Liver (tissue), 3 donors: ENCODE data around the gene TPBGL.

Experiments used
- FOXA1 ChIP-seq: IDR thresholded peaks from 2 replicates; pipeline ENCODE4 v1.6.1; 2016; ENCODE audit warnings: antibody characterized with exemption
- GABPA ChIP-seq, 2 donors: IDR thresholded peaks in 1 of 2; conservative IDR thresholded peaks in 1 of 2; 2 replicates each; pipeline ENCODE4 v1.6.1; 2016; ENCODE audit warnings: antibody characterized with exemption in 2 of 2, mild to moderate bottlenecking in 1 of 2, moderate library complexity in 1 of 2
- JUND ChIP-seq, 2 donors: IDR thresholded peaks; 2 replicates each; pipeline ENCODE4 v1.6.1; 2016; ENCODE audit warnings: antibody characterized with exemption in 2 of 2
- RAD21 ChIP-seq, 2 donors: IDR thresholded peaks; 2 replicates each; pipeline ENCODE4 v1.6.1; 2016; ENCODE audit warnings: antibody characterized with exemption in 2 of 2, mild to moderate bottlenecking in 2 of 2
- SP1 ChIP-seq: IDR thresholded peaks from 2 replicates; pipeline ENCODE4 v1.6.1; 2018; ENCODE audit warnings: antibody characterized with exemption, mild to moderate bottlenecking
- YY1 ChIP-seq: IDR thresholded peaks from 2 replicates; pipeline ENCODE4 v1.6.1; 2016; ENCODE audit warnings: antibody characterized with exemption, mild to moderate bottlenecking
- TF ChIP-seq, protein P1 (sequence below): fragments of 150-350 bp; IDR thresholded peaks from 2 replicates; pipeline ENCODE4 v1.5.1; 2017; ENCODE audit warnings: improper control_type of control experiment, low read depth, low read length; ENCODE audit not compliant: missing input control
- TF ChIP-seq, protein P2 (sequence below): IDR thresholded peaks from 2 replicates; pipeline ENCODE4 v1.6.1; 2016; ENCODE audit warnings: antibody characterized with exemption
- TF ChIP-seq, protein P3 (sequence below): IDR thresholded peaks from 2 replicates; pipeline ENCODE4 v1.6.1; 2016; ENCODE audit warnings: antibody characterized with exemption
- donor health status: healthy.
- donor health status: healthy.

DNA sequence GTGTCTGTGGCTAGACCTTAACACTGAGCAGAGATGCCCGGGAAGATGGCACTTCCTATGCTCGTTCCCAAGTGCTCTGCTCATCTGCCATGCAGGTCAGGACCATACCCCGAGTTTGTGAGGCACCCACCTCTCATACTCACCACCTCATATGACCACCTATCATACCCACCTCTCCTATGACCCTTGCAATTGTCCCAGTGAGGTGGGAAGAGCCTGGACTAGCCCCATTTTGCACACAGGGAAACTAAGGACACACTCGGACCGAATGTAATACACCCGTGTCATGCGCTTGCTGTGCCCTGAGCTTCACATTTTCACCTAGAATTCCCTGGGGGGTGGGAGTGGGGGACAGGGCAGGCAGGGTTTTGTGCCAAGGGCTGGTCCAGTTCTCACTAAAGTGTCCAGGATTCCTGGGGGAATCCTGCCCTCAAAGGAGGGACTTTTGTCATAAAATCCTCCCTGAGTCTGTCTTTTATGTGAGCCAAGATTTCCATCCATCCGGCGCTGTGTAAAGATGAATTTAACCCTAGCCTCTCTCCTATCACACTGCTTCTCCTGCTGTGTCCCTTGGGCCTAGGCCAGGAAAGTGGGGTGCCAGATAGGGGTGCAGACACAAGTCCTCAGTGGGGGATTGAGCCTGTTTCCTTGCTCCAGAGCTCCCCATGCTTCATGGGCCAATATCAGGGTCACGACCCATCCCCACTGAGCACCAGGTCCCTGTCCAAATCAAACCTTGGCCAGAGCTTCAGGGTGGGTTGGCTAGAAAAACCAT is 20.0 kb downstream of the TPBGL start:
- no peak for TF ChIP-seq FOXA1
- no peak for TF ChIP-seq YY1
- TF ChIP-seq, protein P1, sequence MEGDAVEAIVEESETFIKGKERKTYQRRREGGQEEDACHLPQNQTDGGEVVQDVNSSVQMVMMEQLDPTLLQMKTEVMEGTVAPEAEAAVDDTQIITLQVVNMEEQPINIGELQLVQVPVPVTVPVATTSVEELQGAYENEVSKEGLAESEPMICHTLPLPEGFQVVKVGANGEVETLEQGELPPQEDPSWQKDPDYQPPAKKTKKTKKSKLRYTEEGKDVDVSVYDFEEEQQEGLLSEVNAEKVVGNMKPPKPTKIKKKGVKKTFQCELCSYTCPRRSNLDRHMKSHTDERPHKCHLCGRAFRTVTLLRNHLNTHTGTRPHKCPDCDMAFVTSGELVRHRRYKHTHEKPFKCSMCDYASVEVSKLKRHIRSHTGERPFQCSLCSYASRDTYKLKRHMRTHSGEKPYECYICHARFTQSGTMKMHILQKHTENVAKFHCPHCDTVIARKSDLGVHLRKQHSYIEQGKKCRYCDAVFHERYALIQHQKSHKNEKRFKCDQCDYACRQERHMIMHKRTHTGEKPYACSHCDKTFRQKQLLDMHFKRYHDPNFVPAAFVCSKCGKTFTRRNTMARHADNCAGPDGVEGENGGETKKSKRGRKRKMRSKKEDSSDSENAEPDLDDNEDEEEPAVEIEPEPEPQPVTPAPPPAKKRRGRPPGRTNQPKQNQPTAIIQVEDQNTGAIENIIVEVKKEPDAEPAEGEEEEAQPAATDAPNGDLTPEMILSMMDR, result no peak
- no peak for TF ChIP-seq SP1
- TF ChIP-seq, protein P2, sequence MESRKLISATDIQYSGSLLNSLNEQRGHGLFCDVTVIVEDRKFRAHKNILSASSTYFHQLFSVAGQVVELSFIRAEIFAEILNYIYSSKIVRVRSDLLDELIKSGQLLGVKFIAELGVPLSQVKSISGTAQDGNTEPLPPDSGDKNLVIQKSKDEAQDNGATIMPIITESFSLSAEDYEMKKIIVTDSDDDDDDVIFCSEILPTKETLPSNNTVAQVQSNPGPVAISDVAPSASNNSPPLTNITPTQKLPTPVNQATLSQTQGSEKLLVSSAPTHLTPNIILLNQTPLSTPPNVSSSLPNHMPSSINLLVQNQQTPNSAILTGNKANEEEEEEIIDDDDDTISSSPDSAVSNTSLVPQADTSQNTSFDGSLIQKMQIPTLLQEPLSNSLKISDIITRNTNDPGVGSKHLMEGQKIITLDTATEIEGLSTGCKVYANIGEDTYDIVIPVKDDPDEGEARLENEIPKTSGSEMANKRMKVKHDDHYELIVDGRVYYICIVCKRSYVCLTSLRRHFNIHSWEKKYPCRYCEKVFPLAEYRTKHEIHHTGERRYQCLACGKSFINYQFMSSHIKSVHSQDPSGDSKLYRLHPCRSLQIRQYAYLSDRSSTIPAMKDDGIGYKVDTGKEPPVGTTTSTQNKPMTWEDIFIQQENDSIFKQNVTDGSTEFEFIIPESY, result no peak
- TF ChIP-seq, protein P3, sequence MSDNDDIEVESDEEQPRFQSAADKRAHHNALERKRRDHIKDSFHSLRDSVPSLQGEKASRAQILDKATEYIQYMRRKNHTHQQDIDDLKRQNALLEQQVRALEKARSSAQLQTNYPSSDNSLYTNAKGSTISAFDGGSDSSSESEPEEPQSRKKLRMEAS, result no peak
- no peak for TF ChIP-seq GABPA (IDR thresholded peaks at IDR 0.05 in 1 of 2, conservative IDR thresholded peaks at IDR 0.05 in 1 of 2)
- TF ChIP-seq RAD21 (IDR thresholded peaks at IDR 0.05), result no peak
- TF ChIP-seq JUND (IDR thresholded peaks at IDR 0.05), result no peak
